Muscle of arm (tissue), 12 donors: ENCODE results near the gene GRK4. TPM values are rescaled to one million over a fixed set of nuclear protein-coding genes. Genes with fewer than 3 reads are reported as not detected.

Source experiments
- DNase-seq: peaks from one replicate; pipeline ENCODE4 v3.0.0-alpha.2; 2013
- polyA plus RNA-seq, 12 donors: library from polyadenylated mRNA; unstranded; fragments of 120-200 nt; gene quantifications; one replicate each; pipeline ENCODE4 v1.2.1, GENCODE V29; 2013; ENCODE audit not compliant: insufficient read length in 12 of 12

The GRK4 gene
- polyA plus RNA-seq, 12 donors, result 7.3 to 13.2 (median 10.1) TPM; not detected in 1

- DNase-seq, result no peak
These were observed 104.2 kb downstream of the GRK4 start for GRCh38 chr4:3067473-3068001.

GRCh38 chr4:3069661-3070199 lies 106.4 kb downstream of the GRK4 start:
- no peak for DNase-seq

GRCh38 chr4:3070709-3071500 lies 107.5 kb downstream of the GRK4 start:
- DNase-seq, result no peak

GRCh38 chr4:3071811-3072210 lies 108.4 kb downstream of the GRK4 start:
- no peak for DNase-seq

- no peak for DNase-seq
These were observed 110.0 kb downstream of the GRK4 start for GRCh38 chr4:3073158-3074077.

- DNase-seq, result peak; percentile 93
These were observed 110.9 kb downstream of the GRK4 start, which contains the start of the genes HTT and HTT-AS for GRCh38 chr4:3074078-3074845. TSS of gene HTT (plus strand) at chr4:3074681. CDS start at chr4:3074826, 145 bp downstream. TSS of gene HTT-AS (minus strand) at chr4:3074538.

GRCh38 chr4:3074846-3075651 lies 111.7 kb downstream of the GRK4 start:
- peak; percentile 62 for DNase-seq

GRCh38 chr4:3075652-3075981 lies 112.2 kb downstream of the GRK4 start:
- no peak for DNase-seq

- no peak for DNase-seq
These were observed 114.4 kb downstream of the GRK4 start for GRCh38 chr4:3077796-3078195.

- DNase-seq, result no peak
These were observed 116.3 kb downstream of the GRK4 start for GRCh38 chr4:3079694-3080123.

- no peak for DNase-seq
These were observed 119.6 kb downstream of the GRK4 start for GRCh38 chr4:3082925-3083515.

- DNase-seq, result no peak
These were observed 120.4 kb downstream of the GRK4 start for GRCh38 chr4:3083732-3084131.

GRCh38 chr4:3085948-3086670 lies 122.7 kb downstream of the GRK4 start:
- DNase-seq, result no peak

- DNase-seq, result no peak
These were observed 123.9 kb downstream of the GRK4 start for GRCh38 chr4:3087115-3087797.
